ENCODE results near the gene SLC4A11.

- TF ChIP-seq POLR2AphosphoS5 (IDR thresholded peaks at IDR 0.05; ENCODE audit: low read length) (no peak), ZBTB33 (IDR thresholded peaks at IDR 0.05) (no peak), CTCF (IDR thresholded peaks at IDR 0.05 in 2 of 3, conservative IDR thresholded peaks at IDR 0.05 in 1 of 3; ENCODE audit: control insufficient read depth in 2 of 3, extremely low read depth in 1 of 3, insufficient read depth in 1 of 3, low read depth in 3 of 3, low read length in 3 of 3) (peak in 1 of 3 experiments; percentile 22; a peak in 1 of 6 replicates), RB1 (IDR thresholded peaks at IDR 0.05; ENCODE audit: borderline replicate concordance) (no peak), ELK1 (IDR thresholded peaks at IDR 0.05; ENCODE audit: low read depth, low read length) (no peak), NR2F1 (conservative IDR thresholded peaks at IDR 0.05) (no peak), ATF3 (IDR thresholded peaks at IDR 0.05; ENCODE audit: borderline replicate concordance, extremely low read depth, low read depth, low read length) (no peak), ZNF592 (IDR thresholded peaks at IDR 0.05) (no peak), EZH2 (IDR thresholded peaks at IDR 0.05; ENCODE audit: borderline replicate concordance, control insufficient read depth, low read depth, low read length) (no peak), JUND (IDR thresholded peaks at IDR 0.05; ENCODE audit: low read depth, low read length) (no peak), MAX (IDR thresholded peaks at IDR 0.05; ENCODE audit: low read depth, low read length) (no peak), ETV6 (conservative IDR thresholded peaks at IDR 0.05 in 1 of 2, IDR thresholded peaks at IDR 0.05 in 1 of 2; ENCODE audit: borderline replicate concordance in 1 of 2, low read depth in 1 of 2) (no peak), USF2 (IDR thresholded peaks at IDR 0.05; ENCODE audit: borderline replicate concordance, low read depth, low read length) (no peak)
Observed at GRCh38 chr20:3199976-3200755, 38.8 kb downstream of the SLC4A11 start.

All from GM12878 (cell line).